CD14-positive monocyte (primary cell): ENCODE measurements around the gene PTPRN2. TPM values are rescaled to one million over a fixed set of nuclear protein-coding genes. Genes with fewer than 3 reads are reported as not detected.

Experiments
- DNase-seq, 3 donors: peaks; one replicate each; pipeline ENCODE4 v3.0.0-alpha.2; 2011 to 2022
- H2AFZ ChIP-seq: 2 replicates; pipeline ENCODE4 v1.6.0; 2012; ENCODE audit warnings: mild to moderate bottlenecking, low read depth, low read length, inconsistent platforms; ENCODE audit not compliant: insufficient read depth, poor library complexity, severe bottlenecking
- H3K27ac ChIP-seq, 2 donors: 1 replicate in 1 of 2; 2 replicates in 1 of 2; pipeline ENCODE4 v1.5.1; 2012 to 2013; ENCODE audit warnings: low read length in 2 of 2, control low read depth in 1 of 2, inconsistent platforms in 1 of 2, low read depth in 1 of 2, mild to moderate bottlenecking in 1 of 2
- H3K27me3 ChIP-seq, 2 donors: one replicate each; pipeline versions ENCODE4 v1.6.0 to v1.6.1; 2011 to 2013; ENCODE audit warnings: low read length in 2 of 2; ENCODE audit not compliant: control insufficient read depth in 2 of 2, insufficient read depth in 2 of 2
- H3K36me3 ChIP-seq, 2 donors: replicated peaks in 1 of 2; 1 replicate in 1 of 2; 2 replicates in 1 of 2; pipeline versions ENCODE4 v1.5.1 to v1.6.1; 2012 to 2013; ENCODE audit warnings: low read length in 2 of 2, control low read depth in 1 of 2, inconsistent platforms in 1 of 2, mild to moderate bottlenecking in 1 of 2; ENCODE audit not compliant: insufficient read depth in 2 of 2, control insufficient read depth in 1 of 2
- H3K4me1 ChIP-seq, 2 donors: 1 replicate in 1 of 2; 2 replicates in 1 of 2; pipeline versions ENCODE4 v1.5.1 to v1.6.1; 2012 to 2013; ENCODE audit warnings: low read length in 2 of 2, control low read depth in 1 of 2, inconsistent platforms in 1 of 2, mild to moderate bottlenecking in 1 of 2, moderate library complexity in 1 of 2; ENCODE audit not compliant: insufficient read depth in 2 of 2, control insufficient read depth in 1 of 2
- H3K4me2 ChIP-seq: replicated peaks from 2 replicates; pipeline ENCODE3; 2012; ENCODE audit warnings: low read length, moderate library complexity, mild to moderate bottlenecking; ENCODE audit not compliant: poor library complexity, severe bottlenecking; ENCODE audit errors: extremely low read depth
- H3K4me3 ChIP-seq, 3 experiments: fragments of 200-600 bp in 1 of 3; sonication (generic) in 1 of 3; replicated peaks in 1 of 3; 1 replicate in 2 of 3; 2 replicates in 1 of 3; pipeline ENCODE4 v1.5.1; 2011 to 2013; ENCODE audit warnings: low read length in 3 of 3, mild to moderate bottlenecking in 3 of 3, control low read depth in 2 of 3, low read depth in 2 of 3, inconsistent platforms in 1 of 3, moderate library complexity in 1 of 3
- H3K79me2 ChIP-seq: 2 replicates; pipeline ENCODE4 v1.6.0; 2012; ENCODE audit warnings: mild to moderate bottlenecking, control low read depth, inconsistent platforms, low read length, moderate library complexity; ENCODE audit not compliant: insufficient read depth
- H3K9ac ChIP-seq: 2 replicates; pipeline ENCODE4 v1.6.0; 2017; ENCODE audit warnings: low read length, mild to moderate bottlenecking; ENCODE audit not compliant: insufficient read depth, poor library complexity, severe bottlenecking
- H3K9me3 ChIP-seq, 2 donors: replicated peaks in 1 of 2; 1 replicate in 1 of 2; 2 replicates in 1 of 2; pipeline versions ENCODE4 v1.5.1 to v1.6.1; 2012 to 2013; ENCODE audit warnings: low read length in 2 of 2, control low read depth in 1 of 2; ENCODE audit not compliant: control insufficient read depth in 1 of 2, insufficient read depth in 1 of 2
- H4K20me1 ChIP-seq: 2 replicates; pipeline ENCODE4 v1.6.0; 2012; ENCODE audit warnings: mild to moderate bottlenecking, low read length, control low read depth, moderate library complexity; ENCODE audit not compliant: insufficient read depth
- H3K27ac Mint-ChIP-seq, 7 donors: one replicate each; pipeline ENCODE4 v1.8.0; 2020; ENCODE audit warnings: mild to moderate bottlenecking in 7 of 7, mixed read lengths in 7 of 7, moderate library complexity in 6 of 7, inconsistent platforms in 2 of 7
- H3K27me3 Mint-ChIP-seq, 3 donors: one replicate each; pipeline ENCODE4 v1.8.0; 2021 to 2022; ENCODE audit warnings: low read depth in 3 of 3, mild to moderate bottlenecking in 3 of 3, mixed read lengths in 3 of 3, moderate library complexity in 3 of 3, inconsistent platforms in 1 of 3
- H3K36me3 Mint-ChIP-seq, 2 donors: one replicate each; pipeline ENCODE4 v1.8.0; 2020; ENCODE audit warnings: mixed read lengths in 2 of 2, inconsistent platforms in 1 of 2, mild to moderate bottlenecking in 1 of 2
- H3K4me1 Mint-ChIP-seq: one replicate; pipeline ENCODE4 v1.8.0; 2020; ENCODE audit warnings: mild to moderate bottlenecking, mixed read lengths
- H3K4me3 Mint-ChIP-seq, 2 donors: one replicate each; pipeline ENCODE4 v1.8.0; 2020; ENCODE audit warnings: mild to moderate bottlenecking in 2 of 2, mixed read lengths in 2 of 2, moderate library complexity in 1 of 2
- H3K9me3 Mint-ChIP-seq, 7 donors: one replicate each; pipeline ENCODE4 v1.8.0; 2020 to 2022; ENCODE audit warnings: mixed read lengths in 7 of 7, mild to moderate bottlenecking in 6 of 7, moderate library complexity in 6 of 7, inconsistent platforms in 2 of 7
- WGBS: methylation state at CpG from one replicate; pipeline ENCODE4 v1.1.5; 2013; ENCODE audit warnings: missing lambda C conversion rate; ENCODE audit not compliant: insufficient coverage; 5-methylcytosine and 5-hydroxymethylcytosine counted together
- intact Hi-C, 2 donors: fragments of 100-400 bp; cut with micrococcal nuclease; formaldehyde crosslinking; loops; one replicate each; pipeline versions ENCODE4 v1.15.0 to v1.15.1; 2023
- polyA plus RNA-seq, 3 donors: library from polyadenylated mRNA; depleted of rRNA in 1 of 3; unstranded in 2 of 3; stranded (reverse) in 1 of 3; fragments of 300-500 nt in 2 of 3; fragments of >200 nt in 1 of 3; fragmentation: Illumina TruSeq in 2 of 3; gene quantifications; 1 replicate in 2 of 3; 2 replicates in 1 of 3; pipeline ENCODE4 v1.2.3, GENCODE V29; 2012 to 2021
- TF ChIP-seq, protein P1 (sequence below): fragments of 200-600 bp; IDR thresholded peaks from one replicate; pipeline ENCODE4 v1.8.0; 2022; ENCODE audit warnings: antibody characterized with exemption, mild to moderate bottlenecking

Gene PTPRN2
- polyA plus RNA-seq, 3 donors = 0.25 to 1.4 (median 0.97) TPM

DNA sequence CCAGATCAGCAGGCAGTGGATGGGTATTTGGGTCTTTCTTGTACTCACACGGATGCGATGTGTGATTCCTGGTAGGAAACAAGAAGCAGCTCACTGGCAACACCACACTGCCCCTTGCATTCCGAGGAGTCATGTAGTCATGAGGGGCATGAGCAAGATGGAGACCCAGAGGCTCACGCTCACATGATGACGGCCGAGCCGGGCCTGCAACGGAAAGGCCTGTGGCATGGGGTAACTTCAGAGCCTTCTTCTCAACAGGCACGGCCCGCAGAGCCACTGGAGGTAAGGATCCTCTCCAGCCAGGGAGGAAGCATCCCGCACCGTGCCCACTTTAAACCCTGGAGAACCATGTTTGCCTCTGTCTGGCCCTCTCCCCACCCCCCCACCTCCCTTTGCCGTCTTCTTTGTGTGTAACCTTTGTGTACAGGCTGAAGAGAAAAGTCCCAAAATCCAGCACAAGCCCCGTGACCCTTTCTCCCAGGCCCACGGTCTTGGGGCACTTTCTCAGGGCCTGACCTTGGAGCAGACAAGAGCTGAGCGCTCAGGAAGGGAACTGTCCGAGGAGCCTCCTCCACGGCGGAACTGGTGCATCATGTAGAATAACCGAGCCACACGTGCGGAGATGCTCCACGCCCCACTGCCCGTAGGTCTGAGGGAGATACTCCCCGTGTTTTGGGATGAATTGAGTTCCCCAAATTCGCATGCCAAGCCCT, 734.4 kb downstream of the PTPRN2 start:
- Histone ChIP-seq H2AFZ (no peak overlapping the region), H3K4me2 (peak overlapping the region; percentile 85), H4K20me1 (no peaks in the 10 kb centered on the region), H3K9me3 (no peaks in the 10 kb centered on the region), H3K79me2 (peaks cover 21% of the 10 kb centered on the region), H3K4me1 (peaks cover 60 to 66% of the 10 kb centered on the region in 2 donors), H3K36me3 (peaks cover 7 to 12% of the 10 kb centered on the region in 2 donors), H3K27ac (peak overlapping the region; percentile 79 to 89), H3K9ac (no peak overlapping the region), H3K27me3 (no peaks in the 10 kb centered on the region), H3K4me3 (peak overlapping the region in 1 of 3 experiments; percentile 89)
- Mint-ChIP-seq H3K27me3 (peaks cover 3 to 6% (median 3%) of the 10 kb centered on the region in 3 donors), H3K36me3 (peaks cover 20 to 26% of the 10 kb centered on the region in 2 donors), H3K27ac (peak overlapping the region; percentile 98 to 99 (median 98)), H3K9me3 (peaks cover 0 to 2% (median 0%) of the 10 kb centered on the region in 7 donors), H3K4me1 (peaks cover 70% of the 10 kb centered on the region), H3K4me3 (peak overlapping the region; percentile 26 to 39)
- TF ChIP-seq, protein P1, sequence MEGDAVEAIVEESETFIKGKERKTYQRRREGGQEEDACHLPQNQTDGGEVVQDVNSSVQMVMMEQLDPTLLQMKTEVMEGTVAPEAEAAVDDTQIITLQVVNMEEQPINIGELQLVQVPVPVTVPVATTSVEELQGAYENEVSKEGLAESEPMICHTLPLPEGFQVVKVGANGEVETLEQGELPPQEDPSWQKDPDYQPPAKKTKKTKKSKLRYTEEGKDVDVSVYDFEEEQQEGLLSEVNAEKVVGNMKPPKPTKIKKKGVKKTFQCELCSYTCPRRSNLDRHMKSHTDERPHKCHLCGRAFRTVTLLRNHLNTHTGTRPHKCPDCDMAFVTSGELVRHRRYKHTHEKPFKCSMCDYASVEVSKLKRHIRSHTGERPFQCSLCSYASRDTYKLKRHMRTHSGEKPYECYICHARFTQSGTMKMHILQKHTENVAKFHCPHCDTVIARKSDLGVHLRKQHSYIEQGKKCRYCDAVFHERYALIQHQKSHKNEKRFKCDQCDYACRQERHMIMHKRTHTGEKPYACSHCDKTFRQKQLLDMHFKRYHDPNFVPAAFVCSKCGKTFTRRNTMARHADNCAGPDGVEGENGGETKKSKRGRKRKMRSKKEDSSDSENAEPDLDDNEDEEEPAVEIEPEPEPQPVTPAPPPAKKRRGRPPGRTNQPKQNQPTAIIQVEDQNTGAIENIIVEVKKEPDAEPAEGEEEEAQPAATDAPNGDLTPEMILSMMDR = no peak
- WGBS = 90% methylated on average over 17 of the region's 26 CpGs
- intact Hi-C loops = loop anchor here in 1 of 2 donors (10.0 kb wide), 2 partner anchors 358 to 718 kb away; partner anchors contain the start of gene UBE3C
- DNase-seq = no peak

DNA sequence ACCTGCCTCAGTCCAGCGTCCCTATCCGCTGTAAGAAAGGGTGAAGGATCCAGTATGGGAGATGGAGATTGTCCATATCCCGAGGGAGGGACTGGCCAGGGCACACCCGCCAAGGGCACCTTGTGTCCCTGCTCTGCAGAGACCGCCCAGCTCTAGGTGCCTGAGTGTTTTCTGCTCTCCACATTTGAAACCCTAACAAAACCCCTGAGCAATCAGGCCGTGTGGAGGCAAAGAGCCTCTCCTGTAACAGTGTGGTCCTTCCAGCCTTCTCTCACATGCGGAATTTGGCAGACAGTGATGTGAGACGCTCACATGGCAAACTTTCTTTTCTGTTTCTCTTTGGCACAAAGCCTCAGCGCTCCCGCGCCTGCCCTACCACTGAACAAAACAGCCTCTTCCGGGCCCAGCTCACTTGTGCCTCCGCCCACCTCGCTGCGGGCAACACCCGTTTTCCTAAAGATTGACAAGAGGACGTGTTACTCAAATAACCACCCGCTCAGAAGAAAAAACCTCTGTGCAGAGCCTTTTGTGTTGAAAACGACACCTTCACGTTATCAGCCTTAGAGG, 736.0 kb downstream of the PTPRN2 start:
- peaks cover 3% of the 10 kb centered on the region in 3 donors for H3K27me3 Mint-ChIP-seq
- peak overlapping the region; percentile 82 to 84 for H3K27ac ChIP-seq
- H3K9me3 ChIP-seq = no peaks in the 10 kb centered on the region
- TF ChIP-seq, protein P1 = no peak
- H2AFZ ChIP-seq = peak overlapping the region; percentile 76
- peak overlapping the region in 2 of 3 experiments; percentile 13 to 56 for H3K4me3 ChIP-seq
- H3K79me2 ChIP-seq = peaks cover 21% of the 10 kb centered on the region
- 21% methylated on average over 18 of the region's 20 CpGs for WGBS
- peaks cover 58 to 62% of the 10 kb centered on the region in 2 donors for H3K4me1 ChIP-seq
- peaks cover 60% of the 10 kb centered on the region for H3K4me1 Mint-ChIP-seq
- H3K27ac Mint-ChIP-seq = peak overlapping the region; percentile 94 to 98 (median 96)
- H3K4me2 ChIP-seq = peak overlapping the region; percentile 69
- H3K4me3 Mint-ChIP-seq = peak overlapping the region; percentile 70 to 80
- no peaks in the 10 kb centered on the region for H4K20me1 ChIP-seq
- peak overlapping the region; percentile 46 for H3K9ac ChIP-seq
- no peaks in the 10 kb centered on the region for H3K27me3 ChIP-seq
- no peaks in the 10 kb centered on the region for H3K36me3 ChIP-seq
- H3K9me3 Mint-ChIP-seq = peaks cover 0 to 2% (median 0%) of the 10 kb centered on the region in 7 donors
- H3K36me3 Mint-ChIP-seq = peaks cover 8 to 12% of the 10 kb centered on the region in 2 donors
- DNase-seq = peak; percentile 59 to 73 (median 73)
- intact Hi-C loops = loop anchor here in 1 of 2 donors (10.0 kb wide), 2 partner anchors 357 to 717 kb away; partner anchors contain the start of gene UBE3C
